NCI-H2227 treated with DMSO at 0.1 percent for 48 hours (cell line): ENCODE results near the gene TGFBR3L.
"Not testable (repeated sequence)": the region's sequence is repeated elsewhere in the genome, so short reads cannot be mapped to it uniquely, and the experiment has no call there.

Source experiments
- DNase-seq: peaks from one replicate; lab custom pipeline; 2025; lab: John Stamatoyannopoulos, UW

The TGFBR3L gene

DNA sequence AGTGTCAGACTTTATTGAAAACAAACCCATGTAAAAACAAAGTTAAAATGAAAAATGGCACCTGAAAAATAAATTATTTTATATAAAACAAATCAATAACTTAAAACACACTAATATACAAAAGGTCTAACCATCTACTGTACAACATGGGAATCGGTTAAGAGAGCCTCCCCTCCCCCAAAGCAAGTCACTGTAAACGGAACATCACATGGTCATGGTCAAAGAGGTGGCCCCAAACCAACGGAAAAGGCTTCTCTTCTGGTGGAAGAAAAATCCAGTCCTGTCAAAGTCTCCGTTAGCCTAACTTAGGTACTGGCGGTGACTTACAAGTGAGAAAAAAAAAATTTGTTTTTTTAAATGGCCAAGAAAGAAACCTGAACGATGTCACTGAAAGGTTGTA is 44.6 kb downstream of the TGFBR3L start:
- no peak for DNase-seq

DNA sequence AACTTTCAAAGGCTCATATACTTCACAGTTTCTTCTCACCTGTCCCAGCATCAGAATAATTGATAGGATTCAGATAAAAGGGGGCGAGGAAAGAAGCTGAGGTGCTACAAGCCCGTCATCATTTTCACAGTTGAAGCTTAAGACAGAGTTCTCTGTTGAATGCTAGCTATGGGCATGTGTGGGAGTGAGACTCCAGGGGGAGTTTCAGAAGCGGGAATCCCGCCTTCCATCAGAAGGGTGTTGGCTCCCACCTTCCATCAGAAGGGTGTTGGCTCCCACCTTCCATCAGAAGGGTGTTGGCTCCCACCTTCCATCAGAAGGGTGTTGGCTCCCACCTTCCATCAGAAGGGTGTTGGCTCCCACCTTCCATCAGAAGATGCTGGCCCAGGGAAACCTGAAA is 46.5 kb downstream of the TGFBR3L start:
- DNase-seq: not testable (repeated sequence)

DNA sequence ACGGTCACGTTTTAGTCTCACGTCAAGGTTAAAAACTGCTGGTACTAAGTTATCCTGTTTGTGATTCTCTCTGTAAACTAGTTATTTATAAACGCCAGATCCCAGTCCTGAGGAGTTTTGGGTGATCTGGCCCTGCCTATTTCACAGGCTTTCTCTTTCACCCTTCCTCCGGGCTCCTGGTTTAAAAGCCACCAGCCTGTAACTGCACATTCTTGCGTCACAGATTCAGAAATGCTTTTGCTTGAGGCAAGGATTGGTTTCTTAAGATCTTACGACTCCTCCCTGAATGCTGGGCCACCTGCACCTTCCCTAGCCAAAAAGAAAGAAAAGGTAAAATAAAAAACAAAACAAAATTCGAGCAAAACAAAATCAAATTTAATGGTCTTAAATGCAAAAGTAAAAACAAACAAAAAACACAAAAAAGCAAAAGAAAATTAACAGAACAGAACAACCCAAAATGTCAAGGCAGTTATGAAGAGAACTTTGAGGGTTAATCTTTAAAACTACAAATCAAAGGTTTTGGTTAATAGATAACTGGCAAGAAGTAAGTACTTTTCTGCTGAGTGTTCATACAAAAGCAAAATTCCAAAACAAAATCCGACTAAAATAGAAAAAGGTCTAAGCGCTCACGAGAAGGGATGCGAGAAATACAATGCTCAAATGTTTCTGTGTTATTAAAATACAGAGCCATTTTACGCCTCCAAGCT is 47.4 kb downstream of the TGFBR3L start:
- DNase-seq: no peak

DNA sequence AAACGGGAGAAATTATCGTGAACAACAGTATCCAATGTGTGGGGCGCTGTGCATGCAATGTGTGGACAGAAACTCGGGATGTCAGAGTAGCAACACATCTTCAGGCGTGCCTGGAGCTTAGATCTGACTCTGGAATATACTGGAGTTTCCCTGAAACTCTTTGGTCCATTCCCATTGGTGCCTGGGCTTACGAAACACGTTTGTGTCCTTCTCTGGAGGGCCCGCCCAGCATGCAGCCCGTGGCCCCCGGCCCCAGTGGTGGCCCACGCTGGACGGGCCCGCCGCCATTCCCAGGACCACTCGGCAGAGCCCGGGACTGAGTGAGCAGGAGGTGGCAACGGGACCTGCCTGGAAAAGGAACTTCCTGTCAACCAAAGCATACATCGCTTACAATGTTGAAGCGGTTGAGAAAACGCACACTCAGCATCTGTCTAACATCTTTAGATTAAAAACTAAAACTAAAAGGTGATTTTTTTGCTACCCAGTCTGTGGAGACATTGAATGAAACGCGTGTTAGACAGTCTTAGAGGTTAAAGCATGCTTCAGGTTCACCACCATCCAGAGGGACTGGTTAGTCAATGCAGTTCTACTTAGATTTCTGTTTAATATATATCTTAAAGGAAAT is 48.1 kb downstream of the TGFBR3L start:
- DNase-seq: no peak

DNA sequence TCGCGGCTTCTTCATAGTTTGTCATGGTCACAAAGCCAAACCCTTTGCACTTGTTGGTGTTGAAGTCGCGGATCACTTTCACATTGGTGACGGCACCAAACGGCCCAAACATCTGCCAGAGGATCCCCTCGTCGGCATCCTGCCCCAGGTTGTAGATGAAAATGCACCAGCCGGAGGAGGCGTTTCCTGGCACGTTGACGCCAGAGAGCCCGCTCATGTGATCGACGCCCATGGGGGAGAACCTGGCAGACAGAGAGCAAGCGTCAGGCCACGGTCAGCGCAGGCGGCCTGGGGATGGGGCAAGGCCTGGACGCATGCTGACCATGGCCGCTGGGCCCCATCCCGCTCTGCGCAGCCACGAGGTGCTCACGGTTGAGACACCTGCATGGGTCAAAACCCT is 48.9 kb downstream of the TGFBR3L start:
- no peak for DNase-seq

DNA sequence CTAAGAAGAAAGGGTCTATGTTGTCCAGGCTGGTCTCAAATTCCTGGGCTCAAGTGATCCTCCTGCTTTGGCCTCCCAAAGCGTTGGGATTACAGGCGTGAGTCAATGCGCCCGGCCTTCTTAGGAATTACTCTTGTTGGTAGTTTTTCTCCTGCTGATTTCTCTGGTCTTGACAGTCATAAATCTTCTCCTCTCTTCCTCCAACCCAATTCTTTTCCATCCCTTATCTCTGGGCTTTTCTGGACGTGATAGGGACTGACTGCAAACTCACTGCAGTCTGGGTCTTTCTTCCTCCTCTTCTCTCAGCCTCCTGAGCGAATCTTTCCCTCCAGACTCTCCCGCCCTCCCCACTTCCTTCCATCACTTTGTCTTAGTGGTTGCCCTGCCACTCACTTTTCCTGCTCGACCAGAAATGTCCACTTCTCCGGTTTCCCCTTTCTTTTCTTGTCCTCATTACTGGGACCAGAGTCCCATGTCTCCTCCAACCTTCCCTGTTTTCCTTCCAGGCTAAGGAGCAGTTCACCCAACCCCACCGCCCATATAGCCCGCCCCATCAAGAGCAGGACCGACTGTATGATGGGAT is 50.7 kb downstream of the TGFBR3L start:
- DNase-seq: no peak

DNA sequence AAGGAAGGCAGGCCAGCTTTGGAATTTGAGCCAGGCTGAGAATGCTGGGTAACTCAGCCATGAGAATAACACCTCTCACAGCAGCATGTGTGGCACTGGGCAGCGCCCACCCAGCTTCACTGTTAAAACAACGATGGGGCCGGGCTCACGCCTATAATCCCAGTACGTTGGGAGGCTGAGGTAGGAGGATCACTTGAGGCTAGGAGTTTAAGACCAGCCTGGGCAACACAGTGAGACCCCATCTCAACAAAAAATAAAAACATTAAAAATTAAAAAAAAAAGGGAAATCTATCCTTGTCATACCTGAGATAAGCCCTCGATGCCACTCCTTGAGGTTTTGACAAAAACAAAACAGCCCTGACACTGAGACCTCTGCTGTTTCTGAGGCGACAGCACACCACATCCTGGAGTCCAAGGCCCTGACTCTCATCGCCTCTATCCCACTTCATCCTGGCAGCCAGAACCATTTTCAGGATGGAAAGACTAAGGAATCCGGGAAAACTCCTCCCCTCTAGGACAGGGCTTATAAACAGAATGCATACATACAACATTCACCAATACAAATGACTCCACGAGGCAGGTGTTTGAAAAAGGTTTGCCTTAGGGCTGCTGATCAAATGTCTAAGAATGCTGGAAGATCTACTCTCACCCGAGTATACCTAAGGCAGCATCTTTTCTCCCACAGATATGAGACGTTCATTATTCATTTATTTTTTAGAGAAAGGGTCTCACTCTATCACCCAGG is 51.5 kb downstream of the TGFBR3L start:
- DNase-seq: no peak

DNA sequence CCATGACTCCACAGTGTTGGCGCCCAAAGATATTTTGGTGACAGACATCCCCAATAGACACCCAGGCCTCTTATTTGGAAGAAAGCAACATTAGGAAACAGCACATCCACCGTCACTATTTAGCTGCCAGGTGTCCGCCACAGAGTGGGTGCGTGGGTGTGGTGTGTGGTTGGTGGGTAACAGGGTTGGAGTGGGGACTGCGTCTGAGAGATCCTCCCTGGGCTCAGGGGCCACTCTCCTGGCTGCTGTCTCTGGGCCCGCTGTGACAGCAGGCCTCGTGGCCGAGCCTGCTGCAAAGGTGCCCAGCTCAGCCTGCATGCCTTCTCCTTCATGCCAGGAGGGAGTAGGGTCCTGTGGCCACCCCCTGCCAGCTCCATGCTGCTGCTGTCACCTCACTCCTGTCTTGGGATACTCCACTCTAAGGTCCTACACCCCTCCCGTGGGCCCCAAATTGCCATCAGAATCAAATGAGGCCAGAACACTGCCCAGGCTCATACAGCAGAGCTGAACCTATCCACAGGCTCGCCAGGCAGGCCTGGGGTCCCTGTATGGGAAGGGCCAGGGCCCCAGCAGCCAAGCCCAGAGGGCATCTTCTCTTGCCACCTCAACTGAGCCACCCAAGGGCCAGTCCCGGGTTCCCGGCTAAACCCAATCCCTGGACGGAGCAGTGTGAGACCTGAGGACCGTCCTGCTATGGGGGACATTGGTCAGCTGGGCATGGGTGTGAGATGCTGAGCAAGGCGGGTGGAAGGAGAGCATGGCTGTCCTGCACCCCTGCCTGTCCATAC is 53.6 kb downstream of the TGFBR3L start:
- DNase-seq: no peak
